Activated naive CD4-positive, alpha-beta T cell treated with anti-CD3 and anti-CD28 coated beads, Interleukin-2, amount 50 U/mL, for 72 hours (primary cell): ENCODE data around the gene PTK6. TPM values are rescaled to one million over a fixed set of nuclear protein-coding genes. Genes with fewer than 3 reads are reported as not detected.
"Not testable (repeated sequence)": the region's sequence is repeated elsewhere in the genome, so short reads cannot be mapped to it uniquely, and the experiment has no call there.

ENCODE experiments used
- ATAC-seq, 2 donors: fragments of 150-1000 bp; cut with Tn5 transposase; 2 replicates each; pipeline ENCODE4 v1.10.0; 2021; ENCODE audit warnings: mild to moderate bottlenecking in 2 of 2, moderate library complexity in 2 of 2
- DNase-seq, 2 donors: peaks; one replicate each; pipeline ENCODE4 v3.0.0; 2021 to 2022; ENCODE audit warnings: low spot score in 2 of 2
- H3K27ac Mint-ChIP-seq, 2 donors: one replicate each; pipeline ENCODE4 v1.8.0; 2022; ENCODE audit warnings: mild to moderate bottlenecking in 2 of 2, mixed read lengths in 2 of 2
- H3K36me3 Mint-ChIP-seq, 2 donors: one replicate each; pipeline ENCODE4 v1.8.0; 2022; ENCODE audit warnings: mixed read lengths in 2 of 2
- H3K9me3 Mint-ChIP-seq, 2 donors: one replicate each; pipeline ENCODE4 v1.8.0; 2022; ENCODE audit warnings: mixed read lengths in 2 of 2
- total RNA-seq, 2 donors: library from RNA; stranded (reverse); gene quantifications; one replicate each; pipeline ENCODE4 v1.2.3, GENCODE V29; 2022

The PTK6 gene
- total RNA-seq, 2 donors from 2014 or later = 0.54 to 0.57 TPM

DNA sequence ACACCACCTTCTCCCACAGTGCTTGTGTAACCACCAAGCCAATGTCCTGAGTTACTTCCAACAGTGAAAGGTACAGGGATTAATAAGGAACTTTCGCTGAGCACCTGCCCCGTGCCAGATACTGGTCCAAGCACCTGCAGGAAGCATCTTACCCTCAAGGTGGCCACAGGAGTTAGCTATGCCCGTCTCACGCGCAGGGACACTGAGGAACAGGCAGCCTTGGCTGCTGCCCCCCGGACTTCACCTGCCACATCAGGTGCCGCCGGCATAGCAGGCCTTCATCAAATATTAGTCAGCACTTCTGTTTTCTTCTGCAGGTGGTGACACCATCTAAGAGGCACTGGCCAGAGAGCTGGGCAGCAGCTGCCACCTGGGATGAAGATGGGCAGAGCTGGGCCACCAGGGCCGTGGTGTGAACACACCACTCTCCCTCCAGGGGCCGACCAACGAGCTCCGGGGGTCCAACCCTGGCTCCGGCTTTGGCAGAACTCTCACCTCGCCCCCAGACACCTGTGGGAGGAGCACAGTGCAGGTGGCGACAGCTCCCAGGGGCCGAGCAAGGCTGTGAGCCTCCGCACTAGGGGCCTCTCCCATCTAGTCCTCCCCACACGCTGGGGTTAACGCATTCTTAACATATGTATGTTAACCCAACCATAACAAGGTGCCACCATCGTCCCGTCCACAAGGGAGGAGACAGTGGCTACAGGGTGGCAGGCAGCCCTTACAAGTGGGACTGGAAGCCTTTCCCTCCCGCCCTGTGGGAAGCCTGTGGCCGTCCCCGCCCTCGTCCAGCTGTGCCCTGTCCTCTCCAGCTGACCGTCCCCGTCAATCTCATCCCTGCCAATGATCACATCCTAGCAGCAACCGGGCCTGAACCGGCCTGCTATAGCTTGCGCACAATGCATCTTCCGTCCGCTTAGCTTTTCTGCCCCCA is 19.5 kb downstream of the PTK6 start:
- peaks cover 6 to 8% of the 10 kb centered on the region in 2 donors for H3K36me3 Mint-ChIP-seq

GRCh38 chr20:63514520-63514919 is 22.7 kb downstream of the PTK6 start:
- ATAC-seq, H3K9me3 Mint-ChIP-seq, H3K27ac Mint-ChIP-seq, H3K36me3 Mint-ChIP-seq: not testable (repeated sequence)
- peak in 1 of 2 donors; percentile 6 for DNase-seq

More for the DNA sequence above, 19.5 kb downstream of the PTK6 start:
- peaks cover 2 to 8% of the 10 kb centered on the region in 2 donors for H3K9me3 Mint-ChIP-seq
- ATAC-seq (no peak), DNase-seq (peak in 1 of 2 donors; percentile 54)
- H3K27ac Mint-ChIP-seq = no peak overlapping the region

DNA sequence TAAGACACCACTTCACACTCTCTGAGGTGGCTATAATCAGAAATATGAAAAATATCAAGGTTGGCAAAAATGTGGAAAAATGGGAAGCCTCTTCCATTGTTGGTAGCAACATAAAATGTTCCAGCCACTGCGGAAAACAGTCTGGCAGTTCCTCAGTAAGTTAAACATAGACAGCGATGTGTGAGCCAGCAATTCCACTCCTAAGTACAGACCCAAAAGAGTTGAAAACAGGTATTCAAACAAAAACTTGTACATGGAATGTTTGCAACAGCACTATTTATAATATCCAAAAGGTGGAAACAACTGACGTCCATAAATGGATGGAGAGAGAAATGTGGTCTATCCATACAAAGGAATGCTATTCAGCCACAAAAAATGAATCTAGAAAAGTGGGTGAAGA is 24.0 kb downstream of the PTK6 start:
- DNase-seq (no peak), ATAC-seq (no peak)
- H3K36me3 Mint-ChIP-seq = peaks cover 0 to 5% of the 10 kb centered on the region in 2 donors
- peaks cover 0 to 6% of the 10 kb centered on the region in 2 donors for H3K9me3 Mint-ChIP-seq
- H3K27ac Mint-ChIP-seq = no peak overlapping the region

- ATAC-seq = no peak
- no peak overlapping the region for H3K27ac Mint-ChIP-seq
- DNase-seq = no peak
- H3K9me3 Mint-ChIP-seq = peaks cover under 1 to 1% of the 10 kb centered on the region in 2 donors
- peaks cover 10 to 11% of the 10 kb centered on the region in 2 donors for H3K36me3 Mint-ChIP-seq
Observed at GRCh38 chr20:63509088-63509564, 28.1 kb downstream of the PTK6 start.

- peaks cover 11 to 15% of the 10 kb centered on the region in 2 donors for H3K36me3 Mint-ChIP-seq
- no peak for DNase-seq
- H3K27ac Mint-ChIP-seq = no peak overlapping the region
- peaks cover 0 to 3% of the 10 kb centered on the region in 2 donors for H3K9me3 Mint-ChIP-seq
- no peak for ATAC-seq
Observed at GRCh38 chr20:63508072-63508768, 29.0 kb downstream of the PTK6 start.

DNA sequence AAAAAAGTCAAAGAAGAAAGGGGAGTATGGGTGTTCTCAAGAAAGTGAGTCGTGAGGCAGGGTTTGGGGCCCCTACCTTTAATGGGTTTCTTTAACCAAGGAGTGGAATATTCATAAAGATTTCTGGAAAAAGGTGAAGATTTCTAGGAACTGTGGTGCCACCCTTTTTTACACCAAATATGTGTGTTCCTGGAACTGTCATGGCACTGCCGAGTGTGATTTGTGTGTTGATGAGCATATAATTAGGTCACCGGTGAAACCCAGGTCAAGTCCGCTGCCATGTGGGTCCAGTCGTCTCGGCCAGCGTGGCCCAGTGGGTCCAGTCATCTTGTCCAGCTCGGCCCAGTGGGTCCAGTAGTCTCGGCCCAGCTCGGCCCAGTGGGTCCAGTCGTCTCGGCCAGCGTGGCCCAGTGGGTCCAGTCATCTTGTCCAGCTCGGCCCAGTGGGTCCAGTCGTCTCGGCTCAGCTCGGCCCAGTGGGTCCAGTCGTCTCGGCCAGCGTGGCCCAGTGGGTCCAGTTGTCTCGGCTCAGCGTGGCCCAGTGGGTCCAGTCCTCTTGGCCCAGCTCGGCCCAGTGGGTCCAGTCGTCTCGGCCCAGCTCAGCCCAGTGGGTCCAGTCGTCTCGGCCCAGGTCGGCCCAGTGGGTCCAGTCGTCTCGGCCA is 30.0 kb downstream of the PTK6 start:
- H3K36me3 Mint-ChIP-seq = peaks cover 8 to 15% of the 10 kb centered on the region in 2 donors
- H3K27ac Mint-ChIP-seq = no peak overlapping the region
- H3K9me3 Mint-ChIP-seq = peaks cover 0 to 3% of the 10 kb centered on the region in 2 donors
- no peak for ATAC-seq
- DNase-seq = no peak

GRCh38 chr20:63505723-63506122 is 31.5 kb downstream of the PTK6 start:
- peaks cover 8 to 15% of the 10 kb centered on the region in 2 donors for H3K36me3 Mint-ChIP-seq
- no peak overlapping the region for H3K27ac Mint-ChIP-seq
- peaks cover 0 to 3% of the 10 kb centered on the region in 2 donors for H3K9me3 Mint-ChIP-seq

GRCh38 chr20:63505281-63505680 is 31.9 kb downstream of the PTK6 start:
- Mint-ChIP-seq H3K27ac (no peak overlapping the region), H3K36me3 (peaks cover 8 to 15% of the 10 kb centered on the region in 2 donors), H3K9me3 (peaks cover 0 to 3% of the 10 kb centered on the region in 2 donors)
- no peak for ATAC-seq
- DNase-seq = no peak

More at GRCh38 chr20:63505723-63506122, 31.5 kb downstream of the PTK6 start:
- DNase-seq (no peak), ATAC-seq (no peak)

DNA sequence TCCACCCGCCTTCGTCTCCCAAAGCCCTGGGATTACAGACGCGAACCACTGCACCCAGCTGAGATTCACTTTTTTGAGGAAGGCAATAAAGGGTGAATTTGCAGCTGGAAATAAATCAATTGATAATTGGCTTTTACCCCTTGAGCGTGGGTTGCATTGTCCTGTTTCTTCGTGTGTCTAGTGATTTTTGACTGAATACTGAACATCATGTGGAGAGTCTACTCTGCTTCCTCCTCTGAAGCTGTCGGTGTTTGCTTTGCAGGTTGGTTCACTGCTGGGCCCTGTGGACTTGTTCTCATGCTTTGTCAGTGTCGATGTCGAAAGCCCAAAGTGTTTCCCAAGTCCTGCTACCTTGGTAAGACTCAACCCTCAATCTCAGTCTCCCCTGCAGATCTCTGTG is 32.5 kb downstream of the PTK6 start:
- ATAC-seq (no peak), DNase-seq (no peak)
- Mint-ChIP-seq H3K27ac (no peak overlapping the region), H3K9me3 (peaks cover 0 to 3% of the 10 kb centered on the region in 2 donors), H3K36me3 (peaks cover 8 to 15% of the 10 kb centered on the region in 2 donors)

GRCh38 chr20:63503524-63503923 is 33.7 kb downstream of the PTK6 start:
- Mint-ChIP-seq H3K36me3 (peaks cover 8 to 15% of the 10 kb centered on the region in 2 donors), H3K9me3 (peaks cover 0 to 3% of the 10 kb centered on the region in 2 donors), H3K27ac (no peak overlapping the region)
- no peak for DNase-seq
- ATAC-seq = no peak

DNA sequence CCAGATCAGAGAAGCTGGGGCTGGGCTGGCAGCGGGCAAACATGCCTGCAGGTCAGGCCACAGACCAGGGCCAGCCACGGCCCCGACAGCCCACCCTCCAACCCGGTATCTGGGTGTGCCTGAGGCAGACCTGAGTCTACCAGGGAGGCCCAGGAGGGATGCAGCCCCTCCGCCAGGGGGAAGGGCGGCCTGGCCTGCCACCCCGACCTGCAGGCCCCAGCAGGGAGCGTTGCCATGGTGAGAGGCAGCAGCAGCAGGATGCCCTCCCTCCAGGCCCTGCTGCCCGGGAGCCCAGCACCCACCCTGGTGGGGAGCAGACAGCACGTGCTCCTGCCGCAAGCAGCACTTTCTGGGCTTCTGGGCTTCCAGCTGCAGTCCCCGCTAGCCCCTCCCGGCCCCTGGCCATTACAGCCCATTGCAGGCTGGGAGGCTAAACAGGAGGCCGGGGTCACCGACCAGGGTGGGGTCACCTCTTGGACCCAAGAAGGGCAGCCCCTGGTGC is 34.5 kb downstream of the PTK6 start:
- ATAC-seq = no peak
- Mint-ChIP-seq H3K36me3 (peaks cover 8 to 15% of the 10 kb centered on the region in 2 donors), H3K9me3 (peaks cover 0 to 3% of the 10 kb centered on the region in 2 donors), H3K27ac (no peak overlapping the region)
- no peak for DNase-seq

- no peak for ATAC-seq
- no peak for DNase-seq
- H3K9me3 Mint-ChIP-seq = peaks cover 0 to 3% of the 10 kb centered on the region in 2 donors
- H3K36me3 Mint-ChIP-seq = peaks cover 8 to 15% of the 10 kb centered on the region in 2 donors
- H3K27ac Mint-ChIP-seq = no peak overlapping the region
Observed at GRCh38 chr20:63501818-63502670, 35.1 kb downstream of the PTK6 start.

DNA sequence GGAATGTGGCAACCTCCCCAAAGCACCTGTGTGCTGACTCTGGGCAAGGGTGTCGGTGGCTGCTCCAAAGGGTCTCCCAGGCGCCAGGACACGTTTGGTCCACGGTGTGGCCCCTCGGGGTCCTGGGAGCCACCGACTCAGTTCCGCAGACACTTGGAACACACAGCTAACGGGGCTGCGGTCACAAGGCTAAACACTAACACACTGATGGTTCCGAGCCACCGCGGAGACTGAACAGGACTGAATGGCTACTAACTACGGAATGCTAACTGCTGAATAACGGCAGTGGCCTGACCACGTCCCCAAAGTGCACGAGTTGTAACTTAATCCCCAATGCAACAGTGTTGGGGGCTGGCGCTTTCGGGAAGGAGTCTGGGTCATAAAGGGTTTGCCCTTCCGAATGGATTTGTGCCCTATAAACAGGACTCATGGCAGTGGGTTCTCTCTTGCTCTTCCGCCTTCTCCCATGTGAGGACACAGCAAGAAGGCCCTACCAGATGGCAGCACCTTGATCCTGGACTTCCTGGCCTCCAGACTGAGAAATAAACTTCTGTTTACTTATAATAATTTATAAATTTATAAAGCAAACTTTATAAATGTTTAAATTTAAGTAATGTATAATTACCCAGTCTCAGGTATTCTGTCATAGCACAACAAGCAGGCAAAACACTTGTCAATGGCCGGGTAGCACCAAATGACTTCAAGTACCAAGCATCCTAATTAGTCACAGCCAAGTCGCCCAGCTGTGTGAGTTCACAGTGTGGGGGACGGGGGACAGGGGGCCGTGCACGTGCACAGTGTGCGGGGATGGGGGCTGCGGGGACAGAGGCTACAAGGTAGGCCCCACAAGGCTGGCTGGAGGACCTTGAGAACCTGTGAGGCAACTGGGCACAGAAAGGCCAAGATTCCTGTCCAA is 36.0 kb downstream of the PTK6 start:
- Mint-ChIP-seq H3K36me3 (peaks cover 8 to 15% of the 10 kb centered on the region in 2 donors), H3K27ac (no peak overlapping the region), H3K9me3 (peaks cover 0 to 3% of the 10 kb centered on the region in 2 donors)
- DNase-seq = no peak
- ATAC-seq = no peak

DNA sequence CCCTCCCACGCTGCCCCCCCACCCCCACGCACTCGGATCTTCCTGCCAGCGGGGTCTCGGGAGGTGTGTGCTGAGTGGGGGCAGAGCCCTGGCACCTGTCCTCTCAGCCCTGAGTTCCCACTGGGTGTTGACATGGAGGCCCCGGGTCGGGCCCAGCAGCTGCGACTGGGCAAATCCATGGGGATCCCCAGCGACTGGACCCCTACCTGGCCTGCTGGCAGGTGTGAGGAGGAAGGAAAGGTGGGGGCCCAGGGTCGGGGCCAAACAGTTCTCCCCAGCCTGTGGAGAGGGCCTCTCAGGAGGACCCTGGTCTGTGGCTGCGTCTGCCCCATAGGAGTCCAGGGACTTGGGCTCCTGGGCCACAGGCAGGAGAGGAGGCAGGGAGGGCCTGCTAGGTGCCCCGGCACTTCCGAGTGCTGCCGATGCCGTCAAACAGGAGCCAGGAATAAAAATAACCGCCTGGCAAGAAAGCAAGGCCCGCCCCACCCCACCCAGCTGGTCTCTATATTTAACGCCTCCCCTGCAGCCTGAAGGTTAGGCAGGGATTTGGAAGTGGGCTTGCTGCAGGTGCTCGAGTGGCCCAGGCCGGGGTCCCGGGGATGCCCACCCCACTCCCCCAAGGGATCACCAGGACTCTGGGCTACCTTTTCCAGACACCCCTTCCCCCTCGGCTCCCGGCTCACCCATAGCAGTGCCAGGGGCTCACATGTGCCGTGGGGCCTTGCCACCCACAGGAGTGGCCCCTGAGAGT is 36.9 kb downstream of the PTK6 start:
- peaks cover 0 to 3% of the 10 kb centered on the region in 2 donors for H3K9me3 Mint-ChIP-seq
- no peak for ATAC-seq
- no peak for DNase-seq
- H3K36me3 Mint-ChIP-seq = peaks cover 7 to 14% of the 10 kb centered on the region in 2 donors
- H3K27ac Mint-ChIP-seq = no peak overlapping the region
